ENCODE measurements around the gene CSK.
"Not testable (repeated sequence)": the region's sequence is repeated elsewhere in the genome, so short reads cannot be mapped to it uniquely, and the experiment has no call there.

CSK gene

DNA sequence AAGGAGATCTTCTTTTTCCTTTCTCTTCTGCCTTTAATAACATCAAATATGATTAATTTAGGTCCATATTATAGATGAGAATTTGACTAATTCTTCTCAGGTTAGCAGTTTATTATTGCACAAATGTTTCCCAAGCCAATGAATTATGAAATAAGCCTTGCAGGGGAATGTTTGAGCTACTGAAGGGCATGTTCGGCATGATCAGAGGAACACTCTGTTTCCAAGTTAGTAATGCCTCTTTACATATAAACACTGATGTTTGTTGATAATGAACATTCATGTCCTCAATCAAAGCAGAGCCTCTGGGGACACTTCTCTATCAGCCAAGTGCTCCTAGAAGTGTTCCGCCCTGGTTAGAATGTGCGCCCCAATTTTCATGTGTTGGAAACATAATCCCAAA, 46.6 kb upstream of the CSK start:
- Histone ChIP-seq H3K4me3 (ENCODE audit: low read length) (no peak overlapping the region), H3K27me3 (ENCODE audit: control insufficient read depth, low read length) (peaks cover 24% of the 10 kb centered on the region), H3K9me3 (ENCODE audit: control insufficient read depth, insufficient read depth, low read length) (0 out of 2 replicates have a peak, but pooled peaks cover 5% of the 10 kb centered on the region), H3K4me2 (ENCODE audit: low read length) (no peak overlapping the region), H3K36me3 (ENCODE audit: control insufficient read depth, low read length) (no peaks in the 10 kb centered on the region), H4K20me1 (ENCODE audit: control insufficient read depth, insufficient read depth, low read depth, low read length) (no peaks in the 10 kb centered on the region), H3K9me2 (replicated peaks; ENCODE audit: control insufficient read depth, low read length) (no peaks in the 10 kb centered on the region), H3K79me2 (ENCODE audit: control insufficient read depth, low read length) (no peaks in the 10 kb centered on the region), H3K27ac (ENCODE audit: low read depth, low read length) (no peak overlapping the region), H3K4me1 (ENCODE audit: control insufficient read depth, low read length) (peaks cover 5% of the 10 kb centered on the region; the same call in 1 of the 2 replicates), H3F3A (ENCODE audit: control insufficient read depth, insufficient read depth) (no peaks in the 10 kb centered on the region)
- no peak for TF ChIP-seq EZH2phosphoT487 (IDR thresholded peaks at IDR 0.05; ENCODE audit: borderline replicate concordance, low read length)
- TF ChIP-seq, protein P1, sequence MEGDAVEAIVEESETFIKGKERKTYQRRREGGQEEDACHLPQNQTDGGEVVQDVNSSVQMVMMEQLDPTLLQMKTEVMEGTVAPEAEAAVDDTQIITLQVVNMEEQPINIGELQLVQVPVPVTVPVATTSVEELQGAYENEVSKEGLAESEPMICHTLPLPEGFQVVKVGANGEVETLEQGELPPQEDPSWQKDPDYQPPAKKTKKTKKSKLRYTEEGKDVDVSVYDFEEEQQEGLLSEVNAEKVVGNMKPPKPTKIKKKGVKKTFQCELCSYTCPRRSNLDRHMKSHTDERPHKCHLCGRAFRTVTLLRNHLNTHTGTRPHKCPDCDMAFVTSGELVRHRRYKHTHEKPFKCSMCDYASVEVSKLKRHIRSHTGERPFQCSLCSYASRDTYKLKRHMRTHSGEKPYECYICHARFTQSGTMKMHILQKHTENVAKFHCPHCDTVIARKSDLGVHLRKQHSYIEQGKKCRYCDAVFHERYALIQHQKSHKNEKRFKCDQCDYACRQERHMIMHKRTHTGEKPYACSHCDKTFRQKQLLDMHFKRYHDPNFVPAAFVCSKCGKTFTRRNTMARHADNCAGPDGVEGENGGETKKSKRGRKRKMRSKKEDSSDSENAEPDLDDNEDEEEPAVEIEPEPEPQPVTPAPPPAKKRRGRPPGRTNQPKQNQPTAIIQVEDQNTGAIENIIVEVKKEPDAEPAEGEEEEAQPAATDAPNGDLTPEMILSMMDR (IDR thresholded peaks at IDR 0.05; ENCODE audit: low read depth, low read length, poor library complexity, severe bottlenecking) = no peak

DNA sequence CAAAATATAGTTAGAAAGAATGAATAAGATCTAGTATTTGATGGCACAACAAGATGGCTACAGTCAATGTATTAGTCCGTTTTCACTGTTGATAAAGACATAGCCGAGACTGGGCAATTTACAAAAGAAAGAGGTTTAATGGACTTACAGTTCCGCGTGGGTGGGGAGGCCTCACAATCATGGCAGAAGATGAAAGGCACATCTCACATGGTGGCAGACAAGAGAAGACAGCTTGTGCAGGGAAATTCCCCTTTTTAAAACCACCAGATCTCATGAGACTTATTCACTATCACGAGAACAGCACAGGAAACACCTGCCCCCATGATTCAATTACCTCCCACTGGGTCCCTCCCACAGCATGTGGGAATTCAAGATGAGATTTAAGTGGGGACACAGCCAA, 43.6 kb upstream of the CSK start:
- H3K9me3 ChIP-seq (ENCODE audit: control insufficient read depth, insufficient read depth, low read length) = peaks cover 15% of the 10 kb centered on the region

DNA sequence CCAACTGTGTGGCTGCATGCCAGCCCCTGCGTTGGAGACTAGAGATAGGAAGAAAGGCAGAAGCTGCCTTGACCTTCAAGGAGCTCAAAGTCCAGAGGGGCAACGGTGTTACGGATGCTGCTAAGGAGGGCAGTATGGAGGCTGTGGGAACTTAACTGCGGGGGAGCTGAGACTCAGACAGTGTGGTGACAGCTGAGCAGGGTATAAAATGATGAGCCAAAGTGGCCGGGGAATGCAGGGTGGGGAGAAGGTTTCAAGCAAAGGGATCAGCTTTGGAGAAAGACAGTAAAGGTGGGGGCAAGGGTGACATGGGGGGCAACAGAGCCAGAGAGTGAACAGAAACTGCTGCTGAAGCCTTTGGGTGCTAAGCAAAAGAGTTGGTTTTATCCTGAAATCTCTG, 39.5 kb upstream of the CSK start:
- H3K9me2 ChIP-seq (replicated peaks; ENCODE audit: control insufficient read depth, low read length) = no peaks in the 10 kb centered on the region
- H3K27me3 ChIP-seq (ENCODE audit: control insufficient read depth, low read length) = no peaks in the 10 kb centered on the region
- no peak overlapping the region for H3K4me3 ChIP-seq (ENCODE audit: low read length)
- TF ChIP-seq, protein P1 (IDR thresholded peaks at IDR 0.05; ENCODE audit: low read depth, low read length, poor library complexity, severe bottlenecking) = no peak
- no peak for TF ChIP-seq EZH2phosphoT487 (IDR thresholded peaks at IDR 0.05; ENCODE audit: borderline replicate concordance, low read length)
- no peaks in the 10 kb centered on the region for H3K79me2 ChIP-seq (ENCODE audit: control insufficient read depth, low read length)
- H3K36me3 ChIP-seq (ENCODE audit: control insufficient read depth, low read length) = no peaks in the 10 kb centered on the region
- peaks cover 5% of the 10 kb centered on the region; the same call in 1 of the 2 replicates for H3K4me1 ChIP-seq (ENCODE audit: control insufficient read depth, low read length)
- no peak overlapping the region for H3K4me2 ChIP-seq (ENCODE audit: low read length)
- no peaks in the 10 kb centered on the region for H3F3A ChIP-seq (ENCODE audit: control insufficient read depth, insufficient read depth)
- no peak overlapping the region for H3K27ac ChIP-seq (ENCODE audit: low read depth, low read length)
- H3K9me3 ChIP-seq (ENCODE audit: control insufficient read depth, insufficient read depth, low read length) = peaks cover 15% of the 10 kb centered on the region
- no peaks in the 10 kb centered on the region for H4K20me1 ChIP-seq (ENCODE audit: control insufficient read depth, insufficient read depth, low read depth, low read length)

More for the DNA sequence above, 43.6 kb upstream of the CSK start:
- H4K20me1 ChIP-seq (ENCODE audit: control insufficient read depth, insufficient read depth, low read depth, low read length); H3K4me1 ChIP-seq (ENCODE audit: control insufficient read depth, low read length); H3K36me3 ChIP-seq (ENCODE audit: control insufficient read depth, low read length); H3K27ac ChIP-seq (ENCODE audit: low read depth, low read length); H3K4me2 ChIP-seq (ENCODE audit: low read length); H3K79me2 ChIP-seq (ENCODE audit: control insufficient read depth, low read length); H3K4me3 ChIP-seq (ENCODE audit: low read length); H3K9me2 ChIP-seq (replicated peaks; ENCODE audit: control insufficient read depth, low read length); H3F3A ChIP-seq (ENCODE audit: control insufficient read depth, insufficient read depth): not testable (repeated sequence)
- peaks cover 18% of the 10 kb centered on the region for H3K27me3 ChIP-seq (ENCODE audit: control insufficient read depth, low read length)

DNA sequence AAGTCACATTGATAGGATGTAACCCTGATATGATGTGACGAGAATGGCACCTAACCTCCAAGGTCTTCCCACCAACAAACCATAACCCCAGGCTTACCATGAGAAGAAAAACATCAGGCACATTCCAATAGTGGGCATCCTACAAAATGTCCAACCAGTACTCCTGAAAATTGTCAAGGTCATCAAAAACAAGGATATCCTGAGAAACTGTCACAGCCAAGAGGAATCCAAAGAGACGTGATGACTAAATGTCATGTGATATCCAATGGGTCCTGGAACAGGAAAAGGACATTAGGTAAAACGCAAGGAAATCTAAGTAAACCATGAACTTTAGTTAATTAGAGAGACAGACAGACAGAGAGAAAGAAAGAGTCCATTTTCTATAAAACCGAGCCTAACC, 35.5 kb upstream of the CSK start:
- Histone ChIP-seq H3K27me3 (ENCODE audit: control insufficient read depth, low read length) (peaks cover 3% of the 10 kb centered on the region; the same call in 1 of the 2 replicates), H3K4me3 (ENCODE audit: low read length) (no peak overlapping the region), H3K4me1 (ENCODE audit: control insufficient read depth, low read length) (no peaks in the 10 kb centered on the region), H3K9me2 (replicated peaks; ENCODE audit: control insufficient read depth, low read length) (no peaks in the 10 kb centered on the region), H3K79me2 (ENCODE audit: control insufficient read depth, low read length) (no peaks in the 10 kb centered on the region), H3K4me2 (ENCODE audit: low read length) (no peak overlapping the region), H3K36me3 (ENCODE audit: control insufficient read depth, low read length) (no peaks in the 10 kb centered on the region), H3K27ac (ENCODE audit: low read depth, low read length) (no peak overlapping the region), H3K9me3 (ENCODE audit: control insufficient read depth, insufficient read depth, low read length) (peaks cover 9% of the 10 kb centered on the region), H4K20me1 (ENCODE audit: control insufficient read depth, insufficient read depth, low read depth, low read length) (no peaks in the 10 kb centered on the region), H3F3A (ENCODE audit: control insufficient read depth, insufficient read depth) (no peaks in the 10 kb centered on the region)
- TF ChIP-seq, protein P1 (IDR thresholded peaks at IDR 0.05; ENCODE audit: low read depth, low read length, poor library complexity, severe bottlenecking) = no peak
- no peak for TF ChIP-seq EZH2phosphoT487 (IDR thresholded peaks at IDR 0.05; ENCODE audit: borderline replicate concordance, low read length)

Data from DOHH2 (cell line).